ENCODE results near the gene CABP1.

DNA sequence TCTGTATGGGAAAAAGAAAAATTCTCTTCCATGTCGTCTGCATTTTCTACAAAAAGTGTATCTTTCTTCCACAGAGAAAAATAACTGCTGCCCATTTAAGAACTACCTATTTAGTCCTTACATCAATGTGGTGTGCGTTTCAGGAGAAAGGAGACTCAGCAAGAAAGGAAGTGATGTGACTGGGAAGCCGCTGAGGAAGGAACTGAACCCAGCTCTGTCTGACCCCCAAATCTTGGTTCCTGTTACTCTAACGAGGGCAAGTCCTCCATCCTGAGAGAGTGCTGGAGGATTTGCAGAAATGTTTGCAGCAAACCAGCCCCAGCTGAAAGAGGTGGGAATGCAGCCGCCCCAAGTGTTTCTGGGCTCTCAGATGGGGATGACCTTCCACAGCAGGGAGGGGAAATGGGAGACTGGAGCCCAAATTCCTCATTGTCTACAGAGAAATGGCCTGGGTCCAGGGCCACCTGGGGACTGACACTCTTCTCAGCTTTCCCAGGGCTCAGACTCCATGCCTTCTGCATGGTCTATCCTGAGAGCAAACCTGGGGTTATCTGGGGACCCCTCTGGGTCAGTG is 39.8 kb downstream of the CABP1 start:
- no peak for TF ChIP-seq POLR2A (IDR thresholded peaks at IDR 0.05)
- TF ChIP-seq, protein P1, sequence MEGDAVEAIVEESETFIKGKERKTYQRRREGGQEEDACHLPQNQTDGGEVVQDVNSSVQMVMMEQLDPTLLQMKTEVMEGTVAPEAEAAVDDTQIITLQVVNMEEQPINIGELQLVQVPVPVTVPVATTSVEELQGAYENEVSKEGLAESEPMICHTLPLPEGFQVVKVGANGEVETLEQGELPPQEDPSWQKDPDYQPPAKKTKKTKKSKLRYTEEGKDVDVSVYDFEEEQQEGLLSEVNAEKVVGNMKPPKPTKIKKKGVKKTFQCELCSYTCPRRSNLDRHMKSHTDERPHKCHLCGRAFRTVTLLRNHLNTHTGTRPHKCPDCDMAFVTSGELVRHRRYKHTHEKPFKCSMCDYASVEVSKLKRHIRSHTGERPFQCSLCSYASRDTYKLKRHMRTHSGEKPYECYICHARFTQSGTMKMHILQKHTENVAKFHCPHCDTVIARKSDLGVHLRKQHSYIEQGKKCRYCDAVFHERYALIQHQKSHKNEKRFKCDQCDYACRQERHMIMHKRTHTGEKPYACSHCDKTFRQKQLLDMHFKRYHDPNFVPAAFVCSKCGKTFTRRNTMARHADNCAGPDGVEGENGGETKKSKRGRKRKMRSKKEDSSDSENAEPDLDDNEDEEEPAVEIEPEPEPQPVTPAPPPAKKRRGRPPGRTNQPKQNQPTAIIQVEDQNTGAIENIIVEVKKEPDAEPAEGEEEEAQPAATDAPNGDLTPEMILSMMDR (IDR thresholded peaks at IDR 0.05), result no peak
